GM12892 (cell line): Measurements from ENCODE around the gene ARID5A.
"Not testable (repeated sequence)": the region's sequence is repeated elsewhere in the genome, so short reads cannot be mapped to it uniquely, and the experiment has no call there.

Experiments used
- DNase-seq: peaks from one replicate; pipeline ENCODE4 v3.0.0; 2011; ENCODE audit not compliant: insufficient read length
- FAIRE-seq: peaks from 2 replicates; lab custom pipeline; 2011; peaks lifted over from hg19 to GRCh38; lab: Jason Lieb, UNC
- POLR2A ChIP-seq: IDR thresholded peaks from 2 replicates; pipeline ENCODE4 v1.6.1; 2011; ENCODE audit warnings: low read depth, low read length, control low read depth
- POLR2AphosphoS5 ChIP-seq: IDR thresholded peaks from 2 replicates; pipeline ENCODE4 v1.6.1; 2011; ENCODE audit warnings: low read depth, low read length, control low read depth
- TAF1 ChIP-seq: IDR thresholded peaks from 2 replicates; pipeline ENCODE4 v1.6.1; 2011; ENCODE audit warnings: low read depth, mild to moderate bottlenecking, control low read depth, low read length, borderline replicate concordance

ARID5A gene

GRCh38 chr2:96549466-96549785 lies 12.9 kb downstream of the ARID5A start:
- DNase-seq (no peak), FAIRE-seq (no peak)
- peak; percentile 68 for TF ChIP-seq POLR2AphosphoS5
- 0 out of 2 replicates have a peak, but pooled peaks have one; percentile 49 for TF ChIP-seq POLR2A
- TF ChIP-seq TAF1 = no peak

- no peak for DNase-seq
- no peak for FAIRE-seq
- TF ChIP-seq POLR2AphosphoS5 (no peak; the same call in none of the 2 replicates), TAF1 (no peak), POLR2A (peak; percentile 16; the same call in 1 of the 2 replicates)
Measured at GRCh38 chr2:96549967-96550786, 13.6 kb downstream of the ARID5A start.

- no peak for DNase-seq
Measured at GRCh38 chr2:96550787-96551604, 14.4 kb downstream of the ARID5A start.

GRCh38 chr2:96551605-96552314 lies 15.2 kb downstream of the ARID5A start:
- DNase-seq (no peak), FAIRE-seq (no peak)
- TF ChIP-seq TAF1 (no peak), POLR2AphosphoS5 (0 out of 2 replicates have a peak, but pooled peaks have one; percentile 41), POLR2A (no peak; the same call in 1 of the 2 replicates)

More at GRCh38 chr2:96550787-96551604, 14.4 kb downstream of the ARID5A start:
- no peak for FAIRE-seq
- TF ChIP-seq POLR2AphosphoS5 = no peak
- 0 out of 2 replicates have a peak, but pooled peaks have one; percentile 14 for TF ChIP-seq POLR2A
- no peak for TF ChIP-seq TAF1

GRCh38 chr2:96552315-96553175 lies 16.0 kb downstream of the ARID5A start:
- no peak for FAIRE-seq
- DNase-seq = no peak
- TF ChIP-seq POLR2AphosphoS5 (peak; percentile 62), TAF1 (no peak), POLR2A (peak; percentile 54)

GRCh38 chr2:96553176-96553956 lies 16.8 kb downstream of the ARID5A start:
- DNase-seq = no peak
- TF ChIP-seq POLR2AphosphoS5 (peak; percentile 4; the same call in 1 of the 2 replicates), TAF1 (no peak)
- FAIRE-seq = no peak

GRCh38 chr2:96553957-96554292 lies 17.4 kb downstream of the ARID5A start:
- DNase-seq, FAIRE-seq: not testable (repeated sequence)

- FAIRE-seq = peak; percentile 90
- DNase-seq = peak; percentile 75
- no peak for TF ChIP-seq POLR2AphosphoS5
- TF ChIP-seq TAF1 = no peak
- no peak; the same call in 1 of the 2 replicates for TF ChIP-seq POLR2A
Measured at GRCh38 chr2:96554293-96555145, 18.0 kb downstream of the ARID5A start.

- FAIRE-seq = no peak
- TF ChIP-seq POLR2AphosphoS5 (no peak), POLR2A (no peak), TAF1 (no peak)
- DNase-seq = no peak
Measured at GRCh38 chr2:96555146-96555610, 18.6 kb downstream of the ARID5A start.
